Neural cell (in vitro differentiated cells): ENCODE data around the gene CCDC179. TPM values are rescaled to one million over a fixed set of nuclear protein-coding genes. Genes with fewer than 3 reads are reported as not detected.

Experiments used
- H2AFZ ChIP-seq: fragments of 200-600, 300-800 bp; sonication (generic), shearing (Covaris generic); 2 replicates; pipeline ENCODE4 v1.6.0; 2014; ENCODE audit warnings: low read depth, mild to moderate bottlenecking, antibody characterized with exemption, low read length, moderate library complexity
- H3F3A ChIP-seq: fragments of 200-600 bp; shearing (Covaris generic); 2 replicates; pipeline ENCODE4 v1.6.1; 2016; ENCODE audit warnings: mild to moderate bottlenecking, moderate library complexity, mixed read lengths, antibody characterized with exemption, low read length; ENCODE audit not compliant: insufficient read depth, poor library complexity, severe bottlenecking
- H3K27ac ChIP-seq: fragments of 200-600, 300-800 bp; sonication (generic), shearing (Covaris generic); 2 replicates; pipeline ENCODE4 v1.5.1; 2014; ENCODE audit warnings: mild to moderate bottlenecking, low read length, moderate library complexity
- H3K27me3 ChIP-seq: fragments of 300-800, 200-600 bp; sonication (generic), shearing (Covaris generic); 2 replicates; pipeline ENCODE4 v1.6.0; 2014; ENCODE audit warnings: mild to moderate bottlenecking, low read depth, low read length, moderate library complexity; ENCODE audit not compliant: insufficient read depth
- H3K36me3 ChIP-seq: fragments of 300-800, 200-600 bp; sonication (generic), shearing (Covaris generic); 2 replicates; pipeline ENCODE4 v1.5.1; 2014; ENCODE audit warnings: mild to moderate bottlenecking, antibody characterized with exemption, low read length, moderate library complexity; ENCODE audit not compliant: insufficient read depth
- H3K4me2 ChIP-seq: fragments of 300-800, 200-600 bp; sonication (generic), shearing (Covaris generic); 2 replicates; pipeline ENCODE4 v1.6.0; 2014; ENCODE audit warnings: mild to moderate bottlenecking, low read length
- H3K4me3 ChIP-seq: fragments of 300-800, 200-600 bp; sonication (generic), shearing (Covaris generic); 2 replicates; pipeline ENCODE4 v1.5.1; 2014; ENCODE audit warnings: mild to moderate bottlenecking, low read length, moderate library complexity
- H3K79me2 ChIP-seq: fragments of 200-600 bp; shearing (Covaris generic); replicated peaks from 2 replicates; pipeline ENCODE4 v1.6.0; 2014; ENCODE audit warnings: mild to moderate bottlenecking, low read length, moderate library complexity; ENCODE audit not compliant: insufficient read depth
- H3K9ac ChIP-seq: fragments of 300-800, 200-600 bp; sonication (generic), shearing (Covaris generic); 2 replicates; pipeline ENCODE4 v1.6.1; 2016; ENCODE audit warnings: mild to moderate bottlenecking, low read length, mixed read lengths
- H3K9me2 ChIP-seq: fragments of 200-600 bp; shearing (Covaris generic); 2 replicates; pipeline ENCODE4 v1.6.1; 2016; ENCODE audit warnings: mild to moderate bottlenecking, low read length, mixed read lengths; ENCODE audit not compliant: insufficient read depth
- H3K9me3 ChIP-seq: fragments of 200-600, 300-800 bp; sonication (generic), shearing (Covaris generic); 2 replicates; pipeline ENCODE4 v1.6.1; 2016; ENCODE audit warnings: mild to moderate bottlenecking, mixed run types, low read length, moderate library complexity, mixed read lengths
- H4K20me1 ChIP-seq: fragments of 200-600 bp; shearing (Covaris generic); 2 replicates; pipeline ENCODE4 v1.6.1; 2016; ENCODE audit warnings: mild to moderate bottlenecking, mixed run types; ENCODE audit not compliant: insufficient read depth
- EP300 ChIP-seq: fragments of 450-650 bp; conservative IDR thresholded peaks from 2 replicates; pipeline ENCODE4 v1.6.1; 2014; ENCODE audit warnings: antibody characterized with exemption, mild to moderate bottlenecking, moderate library complexity; ENCODE audit not compliant: poor library complexity, severe bottlenecking
- EZH2 ChIP-seq: fragments of 200-600, 300-800 bp; shearing (Covaris generic), sonication (generic); IDR thresholded peaks from 2 replicates; pipeline ENCODE4 v1.6.1; 2014; ENCODE audit warnings: antibody characterized with exemption, low read length, borderline replicate concordance, mild to moderate bottlenecking; ENCODE audit not compliant: insufficient read depth, poor library complexity, severe bottlenecking
- MXI1 ChIP-seq: fragments of 450-650 bp; conservative IDR thresholded peaks from 2 replicates; pipeline ENCODE4 v1.6.1; 2014; ENCODE audit warnings: antibody characterized with exemption, mild to moderate bottlenecking; ENCODE audit not compliant: poor library complexity, severe bottlenecking
- POLR2AphosphoS5 ChIP-seq: IDR thresholded peaks from 2 replicates; pipeline ENCODE4 v1.6.1; 2012
- RAD21 ChIP-seq: fragments of 450-650 bp; conservative IDR thresholded peaks from 2 replicates; pipeline ENCODE4 v1.6.1; 2014; ENCODE audit warnings: antibody characterized with exemption, mild to moderate bottlenecking, moderate library complexity
- REST ChIP-seq: IDR thresholded peaks from 2 replicates; pipeline ENCODE4 v1.6.1; 2012; ENCODE audit warnings: borderline replicate concordance
- SMC3 ChIP-seq: fragments of 450-650 bp; conservative IDR thresholded peaks from 2 replicates; pipeline ENCODE4 v1.6.1; 2014; ENCODE audit warnings: antibody characterized with exemption, mild to moderate bottlenecking, moderate library complexity; ENCODE audit not compliant: poor library complexity
- TAF1 ChIP-seq: IDR thresholded peaks from 2 replicates; pipeline ENCODE4 v1.6.1; 2012; ENCODE audit warnings: low read depth
- polyA plus RNA-seq: library from polyadenylated mRNA; depleted of rRNA; stranded (reverse); fragments of >200 nt; gene quantifications from 2 replicates; pipeline ENCODE4 v1.2.3, GENCODE V29; 2014
- TF ChIP-seq, protein P1 (sequence below): fragments of 450-650 bp; IDR thresholded peaks from 2 replicates; pipeline ENCODE4 v1.5.1; 2014; ENCODE audit warnings: antibody characterized with exemption, mild to moderate bottlenecking, moderate library complexity; ENCODE audit not compliant: poor library complexity, severe bottlenecking

Gene CCDC179
- polyA plus RNA-seq, 1 donor from 2014 or later: not detected

- TF ChIP-seq EZH2 (no peak), MXI1 (no peak), REST (no peak), POLR2AphosphoS5 (no peak), TAF1 (no peak), SMC3 (no peak), EP300 (no peak), RAD21 (no peak)
- TF ChIP-seq, protein P1, sequence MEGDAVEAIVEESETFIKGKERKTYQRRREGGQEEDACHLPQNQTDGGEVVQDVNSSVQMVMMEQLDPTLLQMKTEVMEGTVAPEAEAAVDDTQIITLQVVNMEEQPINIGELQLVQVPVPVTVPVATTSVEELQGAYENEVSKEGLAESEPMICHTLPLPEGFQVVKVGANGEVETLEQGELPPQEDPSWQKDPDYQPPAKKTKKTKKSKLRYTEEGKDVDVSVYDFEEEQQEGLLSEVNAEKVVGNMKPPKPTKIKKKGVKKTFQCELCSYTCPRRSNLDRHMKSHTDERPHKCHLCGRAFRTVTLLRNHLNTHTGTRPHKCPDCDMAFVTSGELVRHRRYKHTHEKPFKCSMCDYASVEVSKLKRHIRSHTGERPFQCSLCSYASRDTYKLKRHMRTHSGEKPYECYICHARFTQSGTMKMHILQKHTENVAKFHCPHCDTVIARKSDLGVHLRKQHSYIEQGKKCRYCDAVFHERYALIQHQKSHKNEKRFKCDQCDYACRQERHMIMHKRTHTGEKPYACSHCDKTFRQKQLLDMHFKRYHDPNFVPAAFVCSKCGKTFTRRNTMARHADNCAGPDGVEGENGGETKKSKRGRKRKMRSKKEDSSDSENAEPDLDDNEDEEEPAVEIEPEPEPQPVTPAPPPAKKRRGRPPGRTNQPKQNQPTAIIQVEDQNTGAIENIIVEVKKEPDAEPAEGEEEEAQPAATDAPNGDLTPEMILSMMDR: no peak
Measured at GRCh38 chr11:22846726-22847125, 13.5 kb downstream of the CCDC179 start.

DNA sequence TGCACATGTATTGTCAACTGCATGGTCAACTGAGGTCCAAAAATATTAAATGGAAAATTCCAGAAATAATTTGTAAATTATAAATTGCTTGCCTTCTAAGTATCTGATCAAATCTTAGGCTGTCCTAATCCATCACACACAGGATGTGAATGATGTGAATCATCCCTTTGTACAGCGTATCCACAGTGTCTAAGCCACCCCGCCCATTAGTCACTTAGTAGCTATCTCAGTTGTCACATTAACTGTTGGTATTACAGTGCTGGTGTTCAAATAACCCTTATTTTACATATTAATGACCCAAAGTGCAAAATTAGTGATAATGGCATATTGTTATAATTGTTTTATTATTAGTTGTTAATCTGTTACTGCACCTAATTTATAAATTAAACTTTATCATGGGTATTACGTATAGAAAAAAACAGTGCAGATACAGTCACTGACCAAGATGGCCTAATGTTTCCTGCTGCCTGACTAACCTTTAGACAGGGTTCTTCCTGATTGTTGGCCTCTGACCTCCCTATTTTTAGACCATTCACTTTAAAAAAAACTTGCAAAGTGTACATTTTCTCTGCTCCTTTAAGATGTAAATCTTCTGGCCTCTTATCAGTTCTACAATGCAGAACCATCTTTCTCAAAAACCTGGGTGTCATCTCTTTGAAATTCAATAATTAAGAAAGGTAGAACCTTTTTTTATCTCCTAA, 27.8 kb downstream of the CCDC179 start:
- H3K27me3 ChIP-seq: no peaks in the 10 kb centered on the region
- no peak overlapping the region for H2AFZ ChIP-seq
- H4K20me1 ChIP-seq: no peaks in the 10 kb centered on the region
- H3K79me2 ChIP-seq: peaks cover 6% of the 10 kb centered on the region
- no peaks in the 10 kb centered on the region for H3K36me3 ChIP-seq
- H3K4me2 ChIP-seq: no peak overlapping the region
- no peak for TF ChIP-seq EP300
- TF ChIP-seq RAD21: no peak
- TF ChIP-seq SMC3: no peak
- TF ChIP-seq POLR2AphosphoS5: no peak
- TF ChIP-seq EZH2: no peak
- TF ChIP-seq MXI1: no peak
- no peak overlapping the region for H3K9ac ChIP-seq
- no peak overlapping the region for H3K4me3 ChIP-seq
- H3F3A ChIP-seq: no peaks in the 10 kb centered on the region
- H3K27ac ChIP-seq: no peak overlapping the region
- no peaks in the 10 kb centered on the region for H3K9me2 ChIP-seq
- no peaks in the 10 kb centered on the region for H3K9me3 ChIP-seq

More at GRCh38 chr11:22846726-22847125, 13.5 kb downstream of the CCDC179 start:
- Histone ChIP-seq H3K4me3 (no peak overlapping the region), H3K27ac (no peak overlapping the region), H3K9me3 (no peaks in the 10 kb centered on the region), H3K9me2 (no peaks in the 10 kb centered on the region), H3K4me2 (no peak overlapping the region), H3K36me3 (no peaks in the 10 kb centered on the region), H3K9ac (no peak overlapping the region), H3K79me2 (no peaks in the 10 kb centered on the region), H2AFZ (no peak overlapping the region), H3F3A (no peaks in the 10 kb centered on the region), H4K20me1 (no peaks in the 10 kb centered on the region), H3K27me3 (no peaks in the 10 kb centered on the region)
